NAMALWA (cell line): ENCODE data around the gene KRTAP19-7.

Experiments used
- DNase-seq: peaks from one replicate; pipeline ENCODE4 v3.0.0-alpha.2; 2015; ENCODE audit warnings: low spot score

The KRTAP19-7 gene

GRCh38 chr21:30561264-30561895, at the start of gene KRTAP19-7:
KRTAP19-7 (minus strand) TSS chr21:30561314; CDS start chr21:30561289, 25 bp downstream.
- no peak for DNase-seq

GRCh38 chr21:30605968-30606367, 44.9 kb upstream of the KRTAP19-7 start:
- DNase-seq: no peak

GRCh38 chr21:30600787-30601186, 39.7 kb upstream of the KRTAP19-7 start, which contains the start of gene KRTAP22-1:
KRTAP22-1 (plus strand) TSS chr21:30601087.
- DNase-seq: no peak

GRCh38 chr21:30598802-30599201, 37.7 kb upstream of the KRTAP19-7 start, which contains the start of gene KRTAP6-2:
KRTAP6-2 (minus strand) TSS chr21:30598902; CDS start chr21:30598874, 28 bp downstream.
- no peak for DNase-seq

GRCh38 chr21:30592140-30592539, 31.0 kb upstream of the KRTAP19-7 start, which contains the start of gene KRTAP6-3:
KRTAP6-3 (plus strand) TSS chr21:30592440; CDS start chr21:30592446, 6 bp downstream.
- no peak for DNase-seq

GRCh38 chr21:30590297-30590696, 29.2 kb upstream of the KRTAP19-7 start, which contains the start of gene KRTAP22-2:
KRTAP22-2 (minus strand) TSS chr21:30590397.
- DNase-seq: no peak

- DNase-seq: no peak
Observed at GRCh38 chr21:30582870-30583269, 21.8 kb upstream of the KRTAP19-7 start.

GRCh38 chr21:30580132-30580531, 19.0 kb upstream of the KRTAP19-7 start:
- DNase-seq: no peak

GRCh38 chr21:30579346-30579745, 18.2 kb upstream of the KRTAP19-7 start:
- no peak for DNase-seq

- no peak for DNase-seq
Observed at GRCh38 chr21:30577766-30578165, 16.7 kb upstream of the KRTAP19-7 start.

GRCh38 chr21:30567617-30568016, 6.5 kb upstream of the KRTAP19-7 start:
- no peak for DNase-seq

GRCh38 chr21:30563630-30564029, 2.5 kb upstream of the KRTAP19-7 start:
- DNase-seq: no peak

- no peak for DNase-seq
Observed at GRCh38 chr21:30563072-30563471, 2.0 kb upstream of the KRTAP19-7 start.

GRCh38 chr21:30561957-30562356, 843 bp upstream of the KRTAP19-7 start:
- DNase-seq: no peak

- no peak for DNase-seq
Observed at GRCh38 chr21:30555095-30555494, 6.0 kb downstream of the KRTAP19-7 start.

- DNase-seq: no peak
Observed at GRCh38 chr21:30552782-30553181, 8.3 kb downstream of the KRTAP19-7 start.

GRCh38 chr21:30541764-30542163, 19.4 kb downstream of the KRTAP19-7 start, which contains the start of gene KRTAP19-6:
KRTAP19-6 (minus strand) TSS chr21:30541864; CDS start chr21:30541833, 31 bp downstream.
- DNase-seq: no peak

GRCh38 chr21:30518876-30519275, 42.2 kb downstream of the KRTAP19-7 start:
- no peak for DNase-seq

- DNase-seq: no peak
Observed at GRCh38 chr21:30515681-30516080, 45.4 kb downstream of the KRTAP19-7 start.
